HL-60/S4 treated with phorbol 12-myristate 13-acetate at 8.2 ng/mL for 4 days and 3 days (cell line): ENCODE results near the gene MRC1.

Experiments
- in situ Hi-C: fragments of 300-500 bp; cut with MboI; formaldehyde crosslinking; loops from 2 replicates; pipeline ENCODE4 v1.15.0; 2022; ENCODE audit warnings: low sequenced_read_pairs

Gene MRC1

DNA sequence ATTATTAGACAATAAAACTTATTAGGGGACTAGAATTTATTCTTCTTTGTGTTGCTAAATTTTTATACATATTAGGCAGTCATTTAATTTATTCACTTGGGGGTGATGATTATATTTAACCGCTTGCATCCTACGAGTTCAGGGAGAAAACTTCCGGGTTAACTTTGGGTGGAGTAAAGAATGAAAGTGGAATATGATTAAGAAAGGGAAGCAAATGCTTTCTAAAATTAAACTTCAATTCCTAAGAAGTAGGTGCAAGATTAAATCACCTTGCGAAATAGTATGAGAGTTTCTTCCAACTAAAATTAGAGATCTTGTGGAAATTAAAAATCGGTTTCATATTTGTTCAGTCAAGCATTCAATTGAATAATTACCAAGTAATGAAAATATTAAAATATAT lies 33.5 kb downstream of the MRC1 start:
- in situ Hi-C loops: no loop called here

DNA sequence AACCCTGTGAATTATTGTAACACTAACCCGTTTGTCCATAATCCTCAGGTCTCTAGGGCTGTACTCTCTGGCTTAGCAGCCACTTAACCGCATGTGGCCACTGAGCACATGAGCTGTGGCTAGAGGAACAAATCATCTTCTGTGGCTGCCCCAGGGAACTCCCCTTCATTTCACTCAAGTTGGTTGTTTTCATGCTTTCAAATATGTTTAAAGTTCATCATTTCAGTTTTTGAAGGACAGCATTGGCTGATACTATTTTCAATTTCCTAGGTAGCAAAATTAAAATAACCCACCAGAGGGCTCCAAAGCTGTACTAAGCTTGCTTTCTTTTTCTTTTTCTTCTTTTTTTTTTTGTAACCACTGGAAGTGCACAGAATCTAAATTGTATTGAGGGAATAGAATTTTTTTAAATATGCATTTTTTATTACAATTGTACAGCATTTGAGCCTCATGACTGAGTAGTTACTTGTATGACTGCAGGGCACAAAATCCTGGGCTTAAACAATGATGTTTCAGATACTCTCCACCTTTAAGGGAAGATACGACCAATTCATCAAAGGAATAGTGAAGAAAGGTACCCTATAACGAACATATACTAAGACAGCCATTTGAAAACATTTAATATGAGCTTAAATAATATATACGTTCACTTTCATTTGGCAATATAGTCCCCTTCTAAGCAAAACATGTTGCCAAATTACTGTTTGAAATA lies 38.6 kb downstream of the MRC1 start:
- in situ Hi-C loops: no loop called here

DNA sequence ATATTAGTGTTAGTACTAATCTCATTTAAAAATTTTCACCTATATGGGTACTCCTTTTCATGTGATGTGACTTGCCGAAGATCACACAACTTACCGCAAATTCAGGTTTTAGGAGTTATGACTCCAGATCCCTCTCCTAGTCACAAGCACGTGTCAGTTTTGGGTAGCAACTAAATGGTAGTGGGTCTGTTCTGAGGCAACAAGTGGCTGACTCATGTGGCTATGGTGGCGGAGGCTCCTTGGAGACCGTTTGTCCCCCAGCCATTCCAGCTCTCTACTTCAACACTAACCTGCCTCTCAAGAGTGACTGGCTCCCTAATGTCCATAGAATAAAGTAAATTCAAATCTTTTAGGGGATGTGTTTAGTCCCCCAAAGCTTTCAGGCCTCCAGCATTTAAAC lies 39.5 kb downstream of the MRC1 start:
- in situ Hi-C loops: no loop called here

DNA sequence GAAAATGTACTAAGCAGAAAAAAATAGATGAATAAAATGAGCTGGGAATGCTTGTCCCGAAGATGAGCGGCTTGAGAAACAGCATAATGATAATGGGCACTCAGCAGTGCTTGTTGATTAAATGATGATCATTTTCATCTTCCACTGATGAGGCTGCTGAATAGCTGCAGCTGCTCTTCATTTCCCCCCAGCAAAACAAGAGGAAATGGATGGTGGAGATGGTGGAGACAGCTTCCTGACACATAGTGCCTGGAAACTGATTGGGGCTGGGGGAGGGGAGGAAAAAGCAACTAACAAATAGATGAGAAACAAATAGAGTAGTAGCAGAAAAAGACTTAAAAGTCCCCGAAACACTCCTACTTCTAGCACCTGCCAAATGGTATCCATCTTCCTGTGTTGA lies 41.4 kb downstream of the MRC1 start:
- in situ Hi-C loops: no loop called here

DNA sequence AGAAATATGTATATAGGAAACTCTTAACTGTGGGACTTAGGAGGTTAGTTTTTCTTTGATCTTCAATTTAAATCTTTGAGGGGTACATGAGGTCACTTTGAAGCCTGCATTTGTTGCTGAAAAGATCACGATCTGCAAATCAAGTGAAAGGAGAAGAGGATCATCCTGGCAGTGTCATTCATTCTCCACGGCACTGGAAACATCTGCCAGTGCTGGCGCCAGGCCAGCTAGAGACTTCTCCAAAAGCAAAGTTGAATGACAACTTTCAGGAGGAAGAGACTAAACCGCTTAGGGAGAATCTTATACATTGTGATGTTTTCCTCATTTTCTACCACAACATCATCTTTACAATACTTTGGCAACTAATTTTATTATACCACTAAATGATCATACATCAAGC lies 42.5 kb downstream of the MRC1 start:
- in situ Hi-C loops: no loop called here

DNA sequence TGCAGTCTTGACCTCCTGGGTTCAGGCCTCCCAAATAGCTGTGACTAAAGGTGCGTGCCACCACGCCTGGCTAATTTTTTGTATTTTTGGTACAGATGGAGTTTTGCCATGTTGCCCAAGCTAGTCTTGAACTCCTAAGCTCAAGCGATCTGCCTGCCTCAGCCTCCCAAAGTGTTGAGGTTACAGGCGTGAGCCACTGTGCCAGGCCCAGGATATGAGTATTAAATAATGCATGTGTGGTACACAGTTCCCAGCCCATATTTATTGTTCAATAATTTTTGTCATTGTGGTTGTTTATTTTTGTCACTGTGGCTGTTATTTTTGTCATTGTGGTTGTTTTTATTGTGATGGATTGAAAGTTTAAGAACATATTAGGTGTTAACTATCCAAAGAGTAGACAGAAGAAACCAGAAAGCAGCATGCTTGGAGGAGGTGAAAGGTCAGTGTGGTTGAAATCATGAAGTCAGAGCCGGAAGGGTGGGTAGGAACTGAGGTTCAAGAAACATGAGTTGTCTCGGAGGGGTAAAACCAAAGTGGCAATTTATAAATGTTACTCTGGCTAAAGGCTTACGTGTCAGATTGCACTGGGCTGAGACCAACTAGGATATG lies 45.0 kb downstream of the MRC1 start:
- in situ Hi-C loops: no loop called here

DNA sequence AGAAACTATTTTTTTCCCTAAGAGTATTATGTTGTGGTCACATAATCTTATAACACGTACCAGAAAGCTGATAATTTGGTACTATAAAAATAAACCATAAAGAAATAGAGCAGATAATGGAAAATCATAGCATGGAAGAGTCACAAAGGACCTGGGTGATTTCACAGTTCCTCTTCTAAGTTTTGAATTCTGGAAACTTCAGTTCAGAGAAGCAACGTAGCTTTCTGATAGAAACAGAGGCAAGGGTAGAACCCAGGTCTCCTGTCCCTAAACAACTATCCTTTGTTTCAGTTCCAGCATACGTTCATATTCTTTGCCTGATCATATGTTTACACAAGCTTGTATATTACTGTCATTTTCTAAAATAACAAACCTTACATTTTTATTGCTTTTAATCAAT lies 47.9 kb downstream of the MRC1 start:
- in situ Hi-C loops: no loop called here

DNA sequence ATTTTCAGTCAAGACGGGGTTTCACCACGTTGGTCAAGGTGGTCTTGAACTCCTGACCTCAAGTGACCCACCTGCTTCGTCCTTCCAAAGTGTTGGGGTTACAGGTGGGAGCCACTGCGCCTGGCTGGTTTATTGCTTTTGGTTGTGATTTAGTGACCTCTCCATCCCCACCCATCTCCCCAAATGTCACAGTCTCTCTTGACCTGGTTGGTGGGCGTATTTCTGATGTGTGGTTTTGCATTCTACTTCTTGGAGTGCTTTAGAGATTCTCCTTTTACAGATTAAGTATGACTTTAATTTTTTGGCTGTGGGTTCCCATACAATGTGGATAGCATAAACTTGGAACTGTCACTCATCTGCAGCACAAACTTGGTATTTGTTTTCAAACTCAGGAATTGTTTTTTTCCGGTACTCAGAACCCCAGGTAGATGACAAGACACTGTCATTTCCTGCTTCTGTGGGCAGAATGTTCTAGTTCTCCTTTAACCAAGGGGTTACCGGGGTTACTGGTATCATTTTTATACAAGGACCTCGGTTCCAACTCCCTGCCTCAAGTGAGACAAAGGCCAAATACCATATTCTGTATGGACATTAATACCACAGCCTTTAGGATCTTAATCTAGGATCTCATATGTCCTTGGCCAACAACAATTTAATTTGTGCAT lies 50.5 kb downstream of the MRC1 start:
- in situ Hi-C loops: no loop called here

DNA sequence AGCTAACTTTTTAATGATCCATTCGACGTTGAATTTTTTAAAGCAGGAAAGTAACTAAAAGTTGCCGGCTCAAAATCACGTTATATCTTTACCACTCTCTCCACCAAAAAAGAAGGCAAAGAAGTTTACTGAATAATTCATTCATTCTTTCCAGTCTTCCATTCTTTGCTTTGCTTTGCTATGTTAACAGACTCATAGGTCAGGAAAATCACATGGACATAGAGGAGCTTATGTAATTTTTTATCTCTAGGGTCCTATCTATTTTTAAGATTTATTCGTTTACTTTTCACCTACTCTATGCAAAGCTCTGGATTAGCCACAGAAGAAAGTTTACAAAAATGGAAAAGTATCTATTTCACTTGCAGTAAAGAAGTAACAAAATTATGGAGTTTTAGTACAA lies 52.6 kb downstream of the MRC1 start:
- in situ Hi-C loops: no loop called here

DNA sequence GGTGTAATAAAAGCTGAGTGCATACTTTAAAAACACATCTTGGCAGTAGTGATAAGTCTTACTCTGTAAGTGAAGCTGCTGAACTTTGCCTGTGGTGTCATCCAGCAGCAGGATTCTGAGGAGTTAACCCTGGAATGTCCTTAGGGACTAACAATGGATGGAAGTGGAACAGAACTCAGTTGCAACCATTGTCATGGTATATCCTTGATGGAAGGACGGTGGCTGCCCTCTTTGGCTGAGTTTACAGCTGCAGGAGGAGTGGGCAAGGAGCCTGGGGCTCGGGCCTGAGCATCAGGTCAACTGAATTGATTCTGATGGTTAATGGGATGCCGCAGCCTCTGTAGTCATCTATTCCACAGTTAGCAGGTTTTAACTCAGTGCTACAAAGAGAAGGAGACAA lies 56.2 kb downstream of the MRC1 start:
- in situ Hi-C loops: no loop called here

DNA sequence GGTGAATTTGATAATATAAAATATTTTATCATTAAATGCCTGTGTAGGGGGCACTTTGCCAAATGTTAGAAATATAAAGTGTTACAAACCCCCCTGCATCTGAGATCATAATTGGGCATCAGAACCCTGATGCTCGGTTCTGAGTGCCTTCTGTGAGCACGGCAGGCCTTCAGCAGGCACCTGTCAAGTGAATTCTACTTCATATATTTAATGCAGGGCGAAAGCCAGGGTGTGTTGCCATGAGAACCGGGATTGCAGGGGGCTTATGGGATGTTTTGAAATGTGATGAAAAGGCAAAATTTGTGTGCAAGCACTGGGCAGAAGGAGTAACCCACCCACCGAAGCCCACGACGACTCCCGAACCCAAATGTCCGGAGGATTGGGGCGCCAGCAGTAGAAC lies 57.2 kb downstream of the MRC1 start:
- in situ Hi-C loops: no loop called here

DNA sequence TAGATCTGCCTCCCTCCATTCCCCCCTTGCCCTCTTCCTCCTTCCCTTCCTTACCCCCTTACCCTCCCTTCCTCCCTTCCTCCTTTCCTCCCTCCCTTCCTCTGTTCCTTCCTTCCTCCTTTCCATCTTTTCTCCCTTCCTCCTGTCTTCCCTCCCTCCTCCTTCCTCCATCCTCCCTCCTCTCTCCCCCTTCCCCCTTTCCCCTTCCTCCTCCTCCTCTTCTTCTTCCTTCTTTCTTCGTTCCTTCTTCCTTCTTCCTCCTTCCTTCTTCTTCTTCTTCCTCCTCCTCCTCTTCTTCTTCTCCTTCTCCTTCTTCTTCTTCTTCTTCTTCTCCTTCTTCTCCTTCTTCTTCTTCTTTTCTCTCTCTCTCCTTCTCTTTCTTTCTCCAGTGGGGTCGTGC lies 57.9 kb downstream of the MRC1 start:
- in situ Hi-C loops: no loop called here

DNA sequence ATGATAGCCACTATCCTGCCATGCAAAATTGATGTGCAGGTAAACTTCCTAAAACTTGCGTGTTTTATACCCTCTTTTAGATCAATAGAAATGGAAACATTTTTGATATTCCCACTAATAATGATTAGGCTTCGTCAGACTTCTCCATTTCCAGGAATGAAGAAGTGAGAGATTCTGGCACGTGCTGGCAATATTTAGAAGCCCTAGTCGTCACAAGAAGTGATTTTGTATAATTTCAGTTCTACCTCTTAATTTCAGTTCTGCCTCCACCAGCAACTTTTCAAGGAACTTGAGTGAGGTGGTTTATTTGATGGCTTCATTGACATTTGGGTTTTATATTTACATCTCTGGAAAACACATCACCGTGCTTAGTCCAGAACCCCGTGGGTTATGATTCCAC lies 61.9 kb downstream of the MRC1 start:
- in situ Hi-C loops: no loop called here

DNA sequence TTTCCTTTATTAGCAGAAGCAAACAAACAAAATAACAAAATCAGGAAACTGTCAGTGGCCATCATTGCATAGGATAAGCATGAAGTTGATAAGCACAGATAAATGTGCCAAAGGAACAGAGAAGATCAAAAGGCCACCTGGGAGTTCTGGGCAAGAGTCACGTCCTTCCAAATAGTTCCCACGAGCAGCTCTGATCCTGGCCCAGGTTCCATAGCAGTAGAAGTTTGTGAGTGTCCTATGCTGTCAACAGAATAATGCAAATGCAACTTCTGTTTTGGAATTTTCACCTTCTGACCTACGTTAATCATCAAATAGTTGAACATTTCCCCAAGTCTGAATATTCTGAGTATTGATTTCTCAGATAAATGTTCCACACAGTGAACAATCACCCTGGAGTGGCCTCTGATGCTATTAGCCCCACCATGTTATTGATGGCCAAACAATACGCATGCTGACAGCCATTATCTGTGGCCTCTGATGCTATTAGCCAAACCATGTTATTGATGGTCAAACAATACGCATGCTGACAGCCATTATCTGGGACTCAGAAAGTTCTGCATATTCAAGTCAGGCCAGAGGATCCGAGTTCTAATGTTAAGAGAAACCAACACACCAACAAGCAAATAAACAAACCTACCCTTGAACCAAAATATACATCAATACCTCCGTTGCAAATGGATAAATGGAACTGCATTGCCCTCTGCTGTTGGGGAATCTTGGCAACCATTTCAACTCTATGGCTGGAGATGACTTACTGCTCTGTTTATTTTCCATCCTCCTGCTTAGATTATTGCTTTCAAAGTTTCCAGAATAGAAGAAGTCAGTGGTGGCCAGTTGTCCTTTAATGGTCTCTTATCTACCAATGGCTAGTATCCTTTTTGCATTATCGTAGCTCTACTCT lies 63.3 kb downstream of the MRC1 start:
- in situ Hi-C loops: no loop called here

DNA sequence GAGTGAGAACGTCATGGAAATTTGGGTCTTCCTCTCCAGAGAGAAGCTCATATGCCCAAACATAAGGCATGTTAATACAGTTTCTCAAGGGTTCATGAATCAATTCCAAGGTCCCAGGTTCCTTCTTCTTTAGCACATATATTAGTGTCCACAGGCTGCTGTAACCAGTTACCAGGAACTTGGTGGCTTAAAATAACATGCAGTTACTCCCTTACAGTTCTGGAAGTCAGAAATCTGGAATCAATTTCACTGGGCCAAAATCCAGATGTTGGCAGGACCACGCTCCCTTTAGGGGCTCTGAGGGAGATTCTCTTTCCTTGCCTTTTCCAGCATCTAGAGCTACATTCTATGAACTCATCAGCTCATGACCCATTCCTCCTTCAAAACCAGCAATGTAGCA lies 64.8 kb downstream of the MRC1 start:
- in situ Hi-C loops: no loop called here

DNA sequence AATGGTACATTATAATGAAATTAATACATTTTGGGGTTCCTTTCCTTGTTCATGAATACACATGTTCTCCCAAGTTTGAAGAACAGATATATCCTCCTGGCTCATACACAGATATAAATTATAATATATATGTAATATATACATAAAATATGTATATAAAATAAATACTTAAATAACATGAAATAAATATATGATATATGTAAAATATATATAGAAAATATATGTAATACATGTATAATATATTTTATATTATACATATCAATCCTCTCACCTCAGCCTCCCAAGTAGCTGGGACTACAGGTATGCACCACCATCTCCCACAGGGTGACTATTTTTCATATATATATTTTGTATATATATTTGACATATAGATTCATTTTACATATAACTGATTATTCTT lies 68.0 kb downstream of the MRC1 start:
- in situ Hi-C loops: no loop called here

DNA sequence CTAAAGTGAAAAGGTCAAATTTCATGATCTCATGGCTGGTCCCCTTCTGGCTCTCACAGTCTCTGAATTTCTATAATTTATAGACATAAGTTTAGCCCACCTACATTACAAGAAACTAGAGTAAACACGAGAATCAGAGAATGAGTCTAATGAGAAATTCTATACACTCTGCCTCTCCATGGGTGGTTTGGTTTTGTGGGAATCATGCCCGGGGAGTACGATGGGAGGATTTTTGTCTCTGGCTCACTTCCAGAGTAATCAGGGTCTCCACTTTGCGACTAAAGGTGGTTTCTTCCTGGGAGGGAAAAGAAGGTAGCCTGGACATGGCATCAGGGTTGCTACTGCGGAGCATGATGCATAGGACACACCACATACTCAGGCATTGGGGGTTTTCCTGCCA lies 69.7 kb downstream of the MRC1 start:
- in situ Hi-C loops: no loop called here

DNA sequence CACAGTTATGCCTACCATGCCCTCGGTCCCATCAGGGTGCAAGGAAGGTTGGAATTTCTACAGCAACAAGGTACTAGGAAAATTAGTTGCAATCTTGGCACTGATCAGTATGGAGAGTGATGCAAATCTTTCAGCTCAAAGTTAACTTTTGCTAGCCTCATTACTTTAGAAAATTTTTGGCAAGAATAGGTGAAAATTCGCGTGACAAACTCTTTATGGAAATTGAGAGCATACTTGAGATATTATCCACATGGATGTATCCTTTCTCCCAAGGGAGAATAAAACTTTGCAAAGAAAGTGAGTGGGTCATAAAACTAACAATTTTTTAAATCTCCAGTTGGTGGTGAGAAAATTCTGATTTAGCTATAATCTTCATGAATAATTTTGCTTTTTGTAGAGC lies 71.5 kb downstream of the MRC1 start:
- in situ Hi-C loops: no loop called here

DNA sequence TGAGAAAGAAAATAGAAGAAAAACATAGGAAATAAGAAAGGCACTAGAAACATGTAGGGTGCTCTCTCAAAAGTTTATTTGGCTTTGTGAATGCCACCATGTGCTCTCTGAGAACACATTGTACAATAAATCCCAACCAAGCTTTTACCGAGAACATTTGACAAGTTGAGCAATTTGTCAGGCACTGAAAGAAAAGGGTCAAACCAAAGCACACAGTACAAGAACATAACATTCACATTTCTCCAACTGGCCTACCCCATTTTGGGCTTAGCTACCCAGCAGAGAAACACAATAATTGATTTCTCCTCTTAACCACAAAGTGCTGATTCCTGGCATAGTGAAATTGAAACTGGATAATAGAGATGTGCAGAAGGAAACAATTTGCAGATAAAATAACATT lies 73.4 kb downstream of the MRC1 start:
- in situ Hi-C loops: no loop called here

DNA sequence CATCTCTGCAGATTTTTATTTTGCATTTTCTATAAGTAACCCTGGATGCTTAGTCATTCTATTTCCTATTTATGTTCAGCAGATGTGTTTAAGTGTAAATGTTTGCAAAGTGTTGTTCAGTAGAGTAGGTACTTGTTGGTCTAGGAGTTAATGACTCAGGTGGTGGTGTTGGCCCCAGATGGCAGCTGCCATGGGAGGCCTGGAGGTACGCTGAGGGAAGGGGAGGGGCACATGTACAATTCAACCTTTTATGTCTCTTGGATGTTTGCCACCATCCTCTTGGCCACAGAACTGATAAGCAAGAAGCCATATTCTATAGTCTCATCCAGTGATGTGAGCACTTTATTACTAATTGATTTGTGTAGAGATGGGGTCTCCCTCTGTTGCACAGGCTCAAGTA lies 74.5 kb downstream of the MRC1 start:
- in situ Hi-C loops: no loop called here

DNA sequence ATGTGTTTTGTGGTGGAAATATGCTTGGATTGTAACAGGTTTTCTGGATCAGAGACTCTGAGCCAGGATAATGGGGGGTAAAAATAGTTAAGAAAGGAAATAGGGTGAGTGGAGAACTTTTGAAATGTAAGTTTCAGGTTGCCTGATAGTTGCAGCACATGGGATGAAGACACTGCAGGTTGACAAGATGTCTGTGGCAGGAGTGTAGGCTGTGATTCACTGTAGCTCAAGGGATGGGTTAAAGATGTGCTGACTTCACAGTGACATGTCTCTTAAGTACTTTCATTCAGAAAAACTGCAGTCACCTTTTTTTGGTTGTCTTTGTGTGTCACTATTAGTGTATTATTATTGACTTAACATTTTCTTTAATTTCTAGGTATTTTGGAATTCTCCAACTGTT lies 79.0 kb downstream of the MRC1 start:
- in situ Hi-C loops: no loop called here

DNA sequence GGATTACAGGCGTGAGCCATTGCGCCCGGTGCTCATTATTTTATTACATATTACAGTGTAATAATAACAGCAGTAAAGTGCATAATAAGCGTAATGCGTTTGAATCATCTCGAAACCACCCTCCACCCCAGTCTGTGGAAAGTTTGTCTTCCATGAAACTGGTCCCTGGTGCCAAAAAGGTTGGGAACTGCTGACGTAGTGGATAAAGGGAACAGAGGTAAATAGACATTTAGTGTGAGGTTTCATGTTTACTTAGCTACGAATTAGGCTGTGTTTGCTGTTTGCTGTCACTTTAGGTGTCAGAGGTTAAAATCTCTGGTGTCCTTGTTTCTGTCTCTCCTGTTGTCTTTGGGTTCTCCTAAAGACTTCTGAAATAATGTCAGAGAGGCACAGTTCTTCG lies 82.3 kb downstream of the MRC1 start:
- in situ Hi-C loops: no loop called here
